ENCODE measurements around the gene BRICD5. TPM values are rescaled to one million over a fixed set of nuclear protein-coding genes. Genes with fewer than 3 reads are reported as not detected.

BRICD5 gene
- polyA plus RNA-seq, 12 donors, result 3.2 to 14.8 (median 5.2) TPM; not detected in 1

DNA sequence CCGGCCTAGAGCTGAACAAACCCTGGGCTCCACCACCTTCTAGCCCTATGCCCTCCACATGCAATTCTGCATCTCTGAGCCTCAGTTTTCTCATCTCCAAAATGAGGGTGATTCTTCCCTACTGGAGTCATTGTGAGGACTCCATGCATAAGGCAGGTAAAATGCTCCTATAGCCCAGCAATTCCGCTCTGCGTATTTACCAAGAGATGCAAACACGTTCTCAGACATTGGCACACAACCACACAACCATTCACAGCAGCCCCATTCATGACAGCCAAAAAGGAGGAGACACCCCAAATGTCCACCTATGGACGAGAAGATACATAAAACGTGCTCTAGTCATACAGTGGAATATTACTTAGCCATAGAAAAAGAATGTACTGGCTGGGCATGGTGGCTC lies 10.3 kb downstream of the BRICD5 start:
- no peak for DNase-seq

DNA sequence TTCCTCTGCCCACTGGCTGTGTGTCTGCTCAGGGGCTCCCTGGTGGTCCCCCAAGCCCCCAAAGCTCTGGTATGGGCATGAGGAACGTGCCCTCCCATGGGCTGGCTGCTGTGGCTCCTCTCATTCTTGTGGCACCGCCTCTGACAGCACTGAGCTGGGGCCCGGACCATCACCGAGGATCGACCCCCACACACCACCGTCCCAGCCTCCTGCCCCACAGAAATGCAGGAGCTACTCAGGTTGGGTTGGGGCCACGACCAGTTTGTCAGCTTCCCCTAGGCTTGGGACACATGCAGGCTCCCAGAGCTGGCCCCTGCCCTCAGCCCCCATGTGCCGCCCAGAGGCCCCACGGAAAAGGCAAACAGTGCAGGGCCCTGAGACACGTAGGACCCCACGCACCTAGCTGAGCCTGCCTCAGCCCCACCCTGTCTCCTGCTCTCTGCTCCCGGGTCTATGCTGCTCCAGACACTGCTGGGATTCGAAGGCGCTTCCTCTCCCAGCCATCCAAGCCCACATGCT lies 11.0 kb downstream of the BRICD5 start:
- DNase-seq, result no peak

- DNase-seq, result no peak
Observed at GRCh38 chr16:2199095-2199494, 11.6 kb downstream of the BRICD5 start.

DNA sequence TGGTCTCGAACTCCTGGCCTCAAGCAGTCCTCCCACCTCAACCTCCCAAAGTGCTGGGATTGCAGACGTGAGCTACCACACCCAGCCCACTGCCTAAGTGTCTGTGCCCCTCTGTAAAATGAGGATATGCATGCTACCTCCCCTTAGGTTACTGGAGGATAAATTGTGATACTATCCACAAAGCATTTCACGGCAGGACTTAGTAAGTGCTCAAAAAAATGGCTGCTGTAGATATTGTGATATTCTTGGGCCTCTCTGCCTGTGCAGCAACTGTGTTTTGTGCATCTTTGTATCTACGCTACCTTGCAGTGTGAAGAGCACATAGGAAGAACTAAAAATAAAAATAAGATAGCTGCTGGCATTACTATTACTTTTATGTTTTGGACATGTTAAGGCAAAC lies 12.4 kb downstream of the BRICD5 start:
- no peak for DNase-seq

DNA sequence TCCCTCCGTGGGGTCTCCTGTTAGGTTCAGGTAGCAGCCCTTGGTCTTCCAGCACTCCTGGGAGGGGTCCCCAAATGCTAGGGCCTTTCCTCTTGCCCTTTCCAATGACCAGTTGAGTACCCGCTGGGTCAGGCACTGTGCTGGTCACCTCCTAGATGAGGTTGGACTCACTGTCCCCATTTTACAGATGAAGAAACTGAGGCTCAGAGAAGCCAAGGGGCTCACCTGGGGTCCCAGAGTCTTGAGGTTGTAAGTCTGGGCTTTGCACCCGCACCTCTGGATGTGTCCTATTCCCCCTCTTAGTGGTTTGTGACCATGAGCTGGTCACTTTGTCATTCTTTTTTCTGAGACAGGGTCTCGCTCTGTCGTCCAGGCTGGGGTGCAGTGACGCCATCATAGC lies 12.9 kb downstream of the BRICD5 start:
- DNase-seq, result no peak

- DNase-seq, result no peak
Observed at GRCh38 chr16:2196981-2197511, 13.6 kb downstream of the BRICD5 start.

- no peak for DNase-seq
Observed at GRCh38 chr16:2196162-2196980, 14.3 kb downstream of the BRICD5 start, which contains the start of gene CASKIN1. Gene CASKIN1, minus strand, starts transcription at chr16:2196605. Its CDS starts 173 bp downstream, at chr16:2196432.

DNA sequence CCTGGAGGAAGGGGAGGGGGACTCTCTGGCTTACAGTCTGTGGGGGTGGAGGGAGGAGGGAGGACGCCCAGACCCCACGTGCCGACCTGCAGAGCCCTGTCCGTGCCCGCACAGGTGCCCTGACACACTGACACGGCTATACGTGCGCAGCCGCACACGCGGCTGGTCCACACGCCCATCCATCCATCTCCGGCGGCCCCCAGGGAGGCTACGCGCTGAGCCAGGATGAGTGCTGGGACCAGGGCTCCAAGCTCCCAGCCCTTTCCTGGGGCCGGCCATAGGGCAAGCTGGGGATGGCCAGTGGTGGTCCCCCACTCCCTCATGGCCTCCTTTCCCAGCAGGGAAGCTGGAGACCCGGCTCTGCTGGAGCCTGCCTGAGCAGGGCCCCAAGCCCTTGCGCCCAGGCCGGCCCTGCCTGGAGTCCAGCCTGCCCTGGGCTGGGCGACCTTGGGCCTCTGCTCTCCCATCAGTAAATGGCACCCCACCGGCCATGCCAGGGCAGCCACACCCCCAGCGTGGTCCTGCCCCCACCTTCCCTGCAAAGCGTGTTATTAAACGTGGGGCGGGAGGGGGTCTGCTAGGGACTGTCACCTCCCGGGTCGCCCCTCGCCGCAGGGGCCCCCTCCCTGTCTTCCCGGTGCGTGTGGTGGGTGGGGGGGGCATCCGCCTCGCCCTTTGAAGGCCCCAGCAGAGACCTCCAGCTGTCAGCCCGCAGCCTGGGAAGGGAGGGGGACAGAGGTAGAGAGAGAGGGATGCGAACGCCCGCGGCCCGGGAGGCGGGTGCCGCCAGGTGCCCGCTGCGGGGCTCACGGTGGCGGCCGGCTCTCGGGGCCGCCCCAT lies 15.1 kb downstream of the BRICD5 start:
- DNase-seq, result no peak

DNA sequence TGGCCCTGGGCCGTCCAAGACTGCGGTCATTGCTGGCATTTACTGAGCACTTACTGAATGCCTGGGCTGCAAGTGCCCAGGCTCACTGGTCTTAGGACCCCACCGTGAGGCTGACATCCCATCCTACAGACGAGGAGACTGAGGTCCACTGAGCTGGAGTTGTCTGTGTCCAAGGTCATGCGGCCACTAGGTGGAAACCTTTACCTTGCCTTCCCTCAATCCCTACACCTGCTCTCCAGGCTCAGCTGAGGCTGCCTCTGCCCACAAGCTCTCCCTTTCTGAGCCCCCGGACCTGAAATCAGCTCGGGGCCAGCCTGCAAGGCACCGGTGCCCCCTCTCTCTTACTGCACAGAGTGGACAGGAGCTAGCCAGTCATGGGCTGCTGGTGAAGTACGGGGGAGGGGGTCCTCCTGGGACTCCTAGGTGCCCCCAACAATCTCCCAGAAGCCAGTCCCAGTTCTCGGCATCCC lies 15.8 kb downstream of the BRICD5 start:
- DNase-seq, result peak; percentile 25

DNA sequence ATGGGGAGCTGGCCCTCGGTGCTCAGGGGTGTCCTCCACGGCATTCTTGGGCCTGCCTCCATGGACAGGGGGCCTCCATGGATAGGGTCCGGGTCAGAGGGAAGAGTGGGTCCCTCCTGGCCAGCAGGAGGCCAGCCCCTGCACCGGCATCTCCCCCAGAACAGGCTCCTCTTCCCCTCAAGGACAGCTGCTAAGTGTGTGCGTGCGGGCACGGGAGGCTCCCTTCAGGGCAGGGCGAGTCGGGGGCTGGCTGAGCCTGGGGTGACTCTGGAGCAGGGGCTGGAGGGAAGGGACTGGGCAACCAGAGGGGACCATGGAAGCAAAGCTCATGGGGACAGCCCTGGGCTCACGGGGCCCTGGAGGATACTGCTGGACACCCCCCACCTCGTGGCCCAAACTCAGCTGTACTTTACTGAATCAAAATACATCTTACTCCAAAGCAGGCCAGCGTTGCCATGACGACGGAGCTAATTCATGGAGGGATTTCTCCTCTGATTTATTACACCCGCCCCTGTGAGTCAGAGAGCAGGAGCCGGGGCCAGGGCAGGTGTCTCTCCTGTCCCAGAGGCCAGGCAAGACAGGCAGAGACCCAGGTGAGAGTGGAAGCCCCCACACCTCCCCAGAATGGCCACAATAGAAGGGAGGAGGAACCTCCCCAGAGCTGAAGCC lies 16.4 kb downstream of the BRICD5 start:
- DNase-seq, result peak; percentile 36

DNA sequence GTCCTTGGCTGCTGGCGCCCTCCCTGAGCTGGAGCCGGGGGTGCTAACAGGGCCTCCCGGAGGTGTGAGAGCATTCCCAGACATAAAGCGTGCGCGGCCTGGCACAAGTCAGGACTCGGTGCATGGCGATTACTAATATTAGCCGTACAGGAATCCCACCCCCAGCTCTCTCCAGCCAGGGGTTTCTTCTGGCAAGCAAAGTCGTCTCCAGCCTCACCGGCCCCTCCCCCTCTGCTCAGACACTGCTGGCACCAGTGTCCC lies 19.3 kb downstream of the BRICD5 start:
- no peak for DNase-seq

GRCh38 chr16:2190659-2191445 lies 19.8 kb downstream of the BRICD5 start:
- DNase-seq, result no peak

GRCh38 chr16:2190002-2190658 lies 20.5 kb downstream of the BRICD5 start:
- no peak for DNase-seq

DNA sequence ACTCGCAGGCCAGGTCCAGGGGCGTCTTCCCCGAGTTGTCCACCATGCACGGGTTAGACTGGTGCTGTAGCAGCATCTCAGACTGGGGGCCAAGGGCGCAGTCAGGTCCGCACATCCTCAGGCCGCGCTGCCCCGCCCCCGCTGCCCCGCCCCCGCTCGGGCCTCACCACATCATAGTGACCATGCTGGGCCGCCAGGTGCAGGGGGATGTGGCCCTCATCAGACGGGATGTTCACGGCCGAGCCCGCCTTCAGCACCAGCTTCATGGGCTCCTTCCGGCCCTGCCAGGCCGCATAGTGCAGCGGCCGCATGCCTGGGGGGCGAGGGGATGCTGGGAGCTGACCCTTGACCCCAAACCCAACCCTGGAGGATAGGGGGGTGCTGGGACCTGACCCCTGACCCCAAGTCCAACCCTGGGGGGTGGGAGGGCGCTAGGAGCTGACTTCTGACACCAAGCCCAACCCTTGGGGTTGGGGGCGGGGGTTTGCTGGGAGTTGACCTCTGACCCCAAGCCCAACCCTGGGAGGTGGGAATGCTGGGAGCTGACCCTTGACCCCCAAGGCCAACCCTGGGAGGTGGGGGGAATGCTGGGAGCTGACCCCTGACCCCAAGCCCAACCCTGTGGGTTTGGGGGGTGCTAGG lies 21.3 kb downstream of the BRICD5 start:
- DNase-seq, result no peak

GRCh38 chr16:2188395-2188794 lies 22.3 kb downstream of the BRICD5 start:
- DNase-seq, result no peak

GRCh38 chr16:2187212-2187611 lies 23.5 kb downstream of the BRICD5 start:
- DNase-seq, result no peak

GRCh38 chr16:2186505-2186904 lies 24.2 kb downstream of the BRICD5 start:
- no peak for DNase-seq

DNA sequence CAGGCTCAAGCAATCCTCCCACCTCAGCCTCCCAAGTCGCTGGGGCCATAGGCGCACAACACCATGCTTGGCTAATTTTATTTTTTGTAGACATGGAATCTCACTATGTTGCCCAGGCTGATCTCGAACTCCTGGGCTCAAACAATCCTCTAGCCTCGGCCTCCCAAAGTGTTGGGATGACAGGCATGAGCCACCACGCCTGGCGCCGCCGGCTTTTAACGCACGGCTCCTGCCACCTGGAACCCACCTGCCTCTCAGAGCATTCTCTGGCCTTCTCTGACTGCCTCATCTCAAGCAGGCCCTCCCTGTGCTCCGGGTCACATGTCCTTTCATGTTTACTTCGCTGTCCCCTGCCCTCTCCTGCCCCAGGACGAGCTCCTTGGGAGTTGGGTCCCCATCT lies 24.6 kb downstream of the BRICD5 start:
- no peak for DNase-seq

- no peak for DNase-seq
Observed at GRCh38 chr16:2184962-2185361, 25.7 kb downstream of the BRICD5 start.

- no peak for DNase-seq
Observed at GRCh38 chr16:2184346-2184745, 26.3 kb downstream of the BRICD5 start.
